Astrocyte of the cerebellum (primary cell): ENCODE data around the gene MOCOS.
"Not testable (repeated sequence)": the region's sequence is repeated elsewhere in the genome, so short reads cannot be mapped to it uniquely, and the experiment has no call there.

Experiments
- DNase-seq: peaks from one replicate; pipeline ENCODE4 v3.0.0-alpha.2; 2011; ENCODE audit warnings: low read depth
- H3K4me3 ChIP-seq: 2 replicates; pipeline ENCODE4 v1.5.1; 2011; ENCODE audit warnings: mild to moderate bottlenecking, low read depth, low read length, moderate library complexity
- CTCF ChIP-seq: IDR thresholded peaks from 2 replicates; pipeline ENCODE4 v1.5.1; 2012; ENCODE audit warnings: low read length, low read depth, moderate library complexity, mild to moderate bottlenecking; ENCODE audit errors: missing control alignments
- in situ Hi-C: cut with HindIII; loops from 2 replicates; pipeline ENCODE4 v1.10.0; 2017; ENCODE audit warnings: low sequenced_read_pairs

MOCOS gene

DNA sequence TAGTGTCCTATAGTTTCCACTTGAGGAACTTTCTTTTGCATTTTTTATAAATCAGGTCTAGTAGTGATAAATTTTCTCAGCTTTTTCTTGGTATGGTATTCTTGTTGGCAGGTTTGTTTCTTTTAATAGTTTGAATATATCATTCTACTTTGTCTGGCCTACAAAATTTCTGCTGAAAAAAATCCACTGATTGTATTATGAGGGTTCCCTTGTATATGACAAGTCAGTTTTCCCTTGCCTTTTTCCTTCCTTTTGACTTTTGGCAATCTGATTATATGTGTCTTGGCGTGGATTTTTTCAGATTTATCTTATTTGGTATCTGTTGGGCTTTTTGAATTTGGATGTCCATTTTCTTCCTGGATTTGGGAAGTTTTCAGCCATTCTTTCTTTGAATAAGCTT lies 41.9 kb downstream of the MOCOS start:
- DNase-seq = no peak
- TF ChIP-seq CTCF = no peak
- H3K4me3 ChIP-seq = no peak overlapping the region
- in situ Hi-C loops = no loop called here

- in situ Hi-C loops, DNase-seq, H3K4me3 ChIP-seq: not testable (repeated sequence)
Measured at GRCh38 chr18:36240510-36240909, 53.2 kb downstream of the MOCOS start.

DNA sequence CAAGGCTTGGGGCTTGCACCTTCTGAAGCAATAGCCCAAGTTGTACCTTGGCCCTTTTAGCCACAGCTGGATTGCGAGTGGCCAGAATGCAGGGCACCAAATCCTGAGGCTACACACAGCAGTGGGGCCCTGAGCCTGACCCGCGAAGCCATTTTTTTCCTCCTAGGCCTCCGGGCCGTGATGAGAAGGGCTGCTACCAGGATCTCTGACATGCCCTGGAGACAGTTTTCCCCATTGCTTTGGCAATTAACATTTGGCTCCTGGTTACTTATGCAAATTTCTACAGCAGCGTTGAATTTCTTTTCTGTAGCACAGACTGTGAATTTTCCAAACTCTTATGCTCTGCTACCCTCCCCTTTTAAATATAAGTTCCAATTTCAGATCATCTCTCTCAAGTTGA lies 54.5 kb downstream of the MOCOS start:
- no peak for TF ChIP-seq CTCF
- no peak for DNase-seq
- H3K4me3 ChIP-seq = no peak overlapping the region
- in situ Hi-C loops = no loop called here

- in situ Hi-C loops = no loop called here
- DNase-seq = no peak
- no peak for TF ChIP-seq CTCF
- H3K4me3 ChIP-seq = no peak overlapping the region
Measured at GRCh38 chr18:36247036-36247435, 59.7 kb downstream of the MOCOS start.

DNA sequence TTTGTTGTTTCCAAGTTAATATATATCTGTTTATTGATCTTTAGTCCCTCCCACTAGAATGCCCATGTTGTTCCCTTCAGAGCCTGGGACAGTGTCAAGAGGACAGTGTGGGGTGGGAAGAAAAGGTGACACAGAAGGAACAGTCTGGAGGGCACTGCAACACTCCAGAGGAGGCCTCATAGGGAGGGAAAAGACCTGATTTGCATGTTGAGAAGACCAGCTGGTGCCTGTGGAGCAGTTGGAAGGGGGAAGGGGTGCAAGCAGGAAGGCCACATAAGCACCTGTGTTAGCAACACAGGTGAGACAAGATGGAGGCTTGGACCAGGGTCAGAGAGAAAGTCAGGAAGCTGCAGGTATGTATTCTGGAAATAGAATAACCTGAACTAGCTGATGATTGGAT lies 62.1 kb downstream of the MOCOS start:
- H3K4me3 ChIP-seq = no peak overlapping the region
- TF ChIP-seq CTCF = no peak
- in situ Hi-C loops = no loop called here
- DNase-seq = no peak

- H3K4me3 ChIP-seq = no peak overlapping the region
- TF ChIP-seq CTCF = no peak
- DNase-seq = no peak
- in situ Hi-C loops = no loop called here
Measured at GRCh38 chr18:36250827-36251226, 63.5 kb downstream of the MOCOS start.

DNA sequence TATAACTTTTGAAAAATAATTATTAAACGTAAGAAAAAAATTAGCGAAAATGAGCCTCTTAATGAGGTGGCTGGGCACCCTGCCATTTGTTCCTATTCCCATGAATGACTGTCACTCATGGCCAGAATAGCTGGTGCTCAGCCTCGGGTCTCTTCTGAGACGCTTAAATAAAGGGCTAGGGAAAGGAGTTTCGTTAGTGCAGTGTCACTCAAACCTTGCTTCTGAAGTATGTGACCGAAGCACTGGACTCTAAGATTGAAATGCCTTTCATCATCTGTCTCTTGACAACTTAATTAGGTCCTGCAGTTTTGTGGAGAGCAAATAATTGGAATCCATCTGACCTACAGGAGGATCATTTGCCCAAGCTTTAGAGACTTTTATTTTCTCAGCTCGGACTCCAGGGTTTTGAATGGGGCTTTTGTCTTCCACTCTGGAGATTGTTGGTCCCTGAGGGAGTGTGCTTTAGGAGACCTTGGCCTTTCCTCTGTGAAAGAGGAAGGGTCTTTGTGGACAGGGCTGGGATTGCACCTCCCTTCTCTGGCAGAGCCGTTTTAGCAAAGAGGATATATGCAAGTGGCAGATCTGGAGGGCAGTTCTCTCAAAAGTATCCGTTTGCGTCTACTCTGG lies 67.9 kb downstream of the MOCOS start:
- DNase-seq = no peak
- in situ Hi-C loops = no loop called here
- TF ChIP-seq CTCF = no peak

More for the DNA sequence above, 67.9 kb downstream of the MOCOS start:
- H3K4me3 ChIP-seq = no peak overlapping the region
